Measurements from ENCODE around the gene BUB3. TPM values are rescaled to one million over a fixed set of nuclear protein-coding genes. Genes with fewer than 3 reads are reported as not detected.

The BUB3 gene
- total and polyA plus RNA-seq, 7 donors, result 39.6 to 116 (median 82.1) TPM

DNA sequence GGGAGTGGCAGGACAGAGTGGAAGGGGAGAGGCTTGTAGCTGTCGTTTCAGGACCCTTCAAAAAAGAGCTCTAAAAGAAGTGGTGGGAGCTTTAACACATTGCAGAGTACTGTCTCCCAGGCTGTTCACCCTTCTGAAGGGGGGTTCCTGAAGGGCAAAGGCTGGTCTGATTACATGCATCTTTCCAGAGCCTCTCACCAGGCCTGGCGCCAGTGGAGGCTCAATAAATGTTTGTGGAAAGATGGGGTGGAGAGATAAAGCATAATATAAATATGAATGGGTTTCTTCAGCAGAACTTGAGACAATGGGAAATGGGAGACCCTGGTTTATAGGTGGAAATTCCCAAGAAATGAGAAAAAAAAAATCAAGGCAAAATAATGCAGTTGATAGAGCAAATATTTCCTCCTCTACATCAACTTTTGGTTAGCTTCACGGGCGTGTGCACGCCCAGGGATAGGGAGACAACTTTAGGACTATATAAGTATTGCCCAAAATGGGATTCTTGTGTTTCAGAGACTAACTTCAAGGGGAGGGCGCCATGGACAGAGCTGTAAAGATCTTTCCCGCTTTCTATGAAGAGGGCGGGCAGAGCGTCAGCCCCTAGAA is 613 bp upstream of the BUB3 start:
- Histone ChIP-seq H3K4me3 (peak overlapping the region in 1 of 4 donors; percentile 90), H3K9me3 (no peaks in the 10 kb centered on the region), H3K27me3 (peaks cover 30 to 50% (median 45%) of the 10 kb centered on the region in 3 donors), H3K27ac (no peak overlapping the region), H3K36me3 (peaks cover 0 to 29% (median 9%) of the 10 kb centered on the region in 4 donors), H3K4me1 (peaks cover 0 to 52% (median 42%) of the 10 kb centered on the region in 4 donors)
- 30 to 38% methylated on average over 9 of the region's 9 CpGs for WGBS, 2 donors
- TF ChIP-seq POLR2AphosphoS5 (IDR thresholded peaks at IDR 0.05) (no peak), EP300 (IDR thresholded peaks at IDR 0.05) (no peak), CTCF (IDR thresholded peaks at IDR 0.05) (no peak), POLR2A (IDR thresholded peaks at IDR 0.05) (no peak)
- intact Hi-C loops (cut with DNase I), result loop anchor here (2.0 kb wide), 1 partner anchor 145 kb away; the partner anchor contains the start of genes ACADSB and IKZF5
- no peak for DNase-seq

GRCh38 chr10:123154711-123155505 is 706 bp downstream of the BUB3 start:
- 2 to 6% methylated on average over 49 of the region's 49 CpGs for WGBS, 2 donors
- H3K27ac ChIP-seq, result peak overlapping the region; percentile 93 to 96 (median 94)

GRCh38 chr10:123156078-123156477 is 1.9 kb downstream of the BUB3 start:
- WGBS, 2 donors, result 89 to 94% methylated on average over 2 of the region's 2 CpGs
- Histone ChIP-seq H3K36me3 (peaks cover 3 to 38% (median 12%) of the 10 kb centered on the region in 4 donors), H3K4me3 (no peak overlapping the region), H3K4me1 (peaks cover 0 to 28% (median 19%) of the 10 kb centered on the region in 4 donors), H3K9me3 (no peaks in the 10 kb centered on the region), H3K27ac (no peak overlapping the region), H3K27me3 (peaks cover 6 to 25% (median 20%) of the 10 kb centered on the region in 3 donors)
- no peak for TF ChIP-seq POLR2AphosphoS5 (IDR thresholded peaks at IDR 0.05)
- TF ChIP-seq EP300 (IDR thresholded peaks at IDR 0.05), result no peak
- no peak for TF ChIP-seq CTCF (IDR thresholded peaks at IDR 0.05)
- no peak for TF ChIP-seq POLR2A (IDR thresholded peaks at IDR 0.05)
- intact Hi-C loops (cut with DNase I), result no loop called here
- no peak for DNase-seq

More at GRCh38 chr10:123154711-123155505, 706 bp downstream of the BUB3 start:
- no peak for DNase-seq
- H3K4me1 ChIP-seq, result peaks cover 0 to 39% (median 30%) of the 10 kb centered on the region in 4 donors
- intact Hi-C loops (cut with DNase I), result loop anchor here (2.0 kb wide), 1 partner anchor 146 kb away; the partner anchor contains the start of genes ACADSB and IKZF5
- no peak for TF ChIP-seq EP300 (IDR thresholded peaks at IDR 0.05)
- H3K36me3 ChIP-seq, result peaks cover 0 to 30% (median 9%) of the 10 kb centered on the region in 4 donors
- H3K27me3 ChIP-seq, result peaks cover 17 to 37% (median 32%) of the 10 kb centered on the region in 3 donors
- no peaks in the 10 kb centered on the region for H3K9me3 ChIP-seq
- H3K4me3 ChIP-seq, result peak overlapping the region; percentile 90 to 99 (median 99)

GRCh38 chr10:123157210-123157609 is 3.0 kb downstream of the BUB3 start:
- intact Hi-C loops (cut with DNase I), result no loop called here
- no peak for TF ChIP-seq POLR2AphosphoS5 (IDR thresholded peaks at IDR 0.05)
- no peak for TF ChIP-seq EP300 (IDR thresholded peaks at IDR 0.05)
- Histone ChIP-seq H3K27me3 (peaks cover 0 to 14% (median 9%) of the 10 kb centered on the region in 3 donors), H3K9me3 (no peaks in the 10 kb centered on the region), H3K36me3 (peaks cover 3 to 50% (median 19%) of the 10 kb centered on the region in 4 donors), H3K4me3 (no peak overlapping the region), H3K4me1 (peaks cover 0 to 22% (median 14%) of the 10 kb centered on the region in 4 donors), H3K27ac (no peak overlapping the region)
- no peak for DNase-seq
- WGBS, 2 donors, result 82 to 86% methylated on average over 3 of the region's 3 CpGs

DNA sequence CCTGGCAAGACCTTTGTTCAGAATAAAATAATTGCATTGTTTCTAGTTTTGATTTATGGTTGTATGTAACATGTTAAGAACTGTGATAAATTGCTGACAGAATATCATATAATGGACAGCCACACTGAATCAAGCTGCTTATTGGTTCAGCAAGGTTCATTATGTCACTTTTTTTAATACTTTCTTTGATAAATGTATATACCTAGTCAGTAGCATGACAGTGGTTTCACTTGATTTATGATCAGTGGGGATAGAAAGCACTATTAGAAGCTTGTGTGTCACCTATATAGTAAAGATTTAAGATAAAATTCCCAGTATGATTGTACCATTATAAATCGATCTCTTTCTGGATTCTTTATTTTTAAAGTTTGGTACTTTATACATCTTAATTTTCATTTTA is 4.5 kb downstream of the BUB3 start:
- peaks cover 10 to 64% (median 28%) of the 10 kb centered on the region in 4 donors for H3K36me3 ChIP-seq
- 86 to 97% methylated on average over 1 of the region's 1 CpG for WGBS, 2 donors

More for the DNA sequence above, 4.5 kb downstream of the BUB3 start:
- no peak overlapping the region for H3K27ac ChIP-seq
- H3K27me3 ChIP-seq, result no peaks in the 10 kb centered on the region
- no peak for TF ChIP-seq POLR2A (IDR thresholded peaks at IDR 0.05)
- no peak for TF ChIP-seq EP300 (IDR thresholded peaks at IDR 0.05)
- no peak for TF ChIP-seq CTCF (IDR thresholded peaks at IDR 0.05)
- TF ChIP-seq POLR2AphosphoS5 (IDR thresholded peaks at IDR 0.05), result no peak
- peaks cover 0 to 22% (median 14%) of the 10 kb centered on the region in 4 donors for H3K4me1 ChIP-seq
- intact Hi-C loops (cut with DNase I), result no loop called here
- no peak for DNase-seq
- no peaks in the 10 kb centered on the region for H3K9me3 ChIP-seq
- H3K4me3 ChIP-seq, result no peak overlapping the region

Measured in sigmoid colon (tissue), 7 donors.